Measurements from ENCODE around the gene SCD5. TPM values are rescaled to one million over a fixed set of nuclear protein-coding genes. Genes with fewer than 3 reads are reported as not detected.

SCD5 gene
- total RNA-seq, 1 donor from 2014 or later: 1.6 TPM

- ATAC-seq (peak; percentile 100), DNase-seq (ENCODE audit: low spot score) (peak; percentile 81)
Measured at GRCh38 chr4:82739287-82740190, 59.1 kb downstream of the SCD5 start.

GRCh38 chr4:82737354-82737753 is 61.2 kb downstream of the SCD5 start:
- no peak for DNase-seq (ENCODE audit: low spot score)
- ATAC-seq: no peak

GRCh38 chr4:82733636-82734035 is 65.0 kb downstream of the SCD5 start:
- no peak for ATAC-seq
- no peak for DNase-seq (ENCODE audit: low spot score)

GRCh38 chr4:82728301-82728700 is 70.3 kb downstream of the SCD5 start:
- no peak for DNase-seq (ENCODE audit: low spot score)
- no peak for ATAC-seq

- ATAC-seq (no peak), DNase-seq (ENCODE audit: low spot score) (no peak)
Measured at GRCh38 chr4:82726596-82726995, 72.0 kb downstream of the SCD5 start.

- ATAC-seq (peak; percentile 95), DNase-seq (ENCODE audit: low spot score) (no peak)
Measured at GRCh38 chr4:82721819-82722423, 76.7 kb downstream of the SCD5 start.

GRCh38 chr4:82718162-82718940 is 80.2 kb downstream of the SCD5 start:
- peak; percentile 66 for ATAC-seq
- no peak for DNase-seq (ENCODE audit: low spot score)

GRCh38 chr4:82715731-82716617 is 82.6 kb downstream of the SCD5 start:
- DNase-seq (ENCODE audit: low spot score): no peak
- no peak for ATAC-seq

GRCh38 chr4:82713856-82714255 is 84.7 kb downstream of the SCD5 start:
- no peak for DNase-seq (ENCODE audit: low spot score)
- ATAC-seq: no peak

- DNase-seq (ENCODE audit: low spot score) (no peak), ATAC-seq (no peak)
Measured at GRCh38 chr4:82712561-82712960, 86.0 kb downstream of the SCD5 start.

GRCh38 chr4:82711158-82711785 is 87.3 kb downstream of the SCD5 start:
- DNase-seq (ENCODE audit: low spot score) (no peak), ATAC-seq (no peak)

GRCh38 chr4:82710197-82710929 is 88.2 kb downstream of the SCD5 start:
- no peak for DNase-seq (ENCODE audit: low spot score)
- ATAC-seq: no peak

GRCh38 chr4:82708982-82709381 is 89.6 kb downstream of the SCD5 start:
- ATAC-seq: no peak

GRCh38 chr4:82706349-82707000 is 92.1 kb downstream of the SCD5 start:
- DNase-seq (ENCODE audit: low spot score): no peak
- no peak for ATAC-seq

More at GRCh38 chr4:82708982-82709381, 89.6 kb downstream of the SCD5 start:
- DNase-seq (ENCODE audit: low spot score): no peak

- ATAC-seq (no peak), DNase-seq (ENCODE audit: low spot score) (no peak)
Measured at GRCh38 chr4:82705928-82706300, 92.7 kb downstream of the SCD5 start.

GRCh38 chr4:82705169-82705927 is 93.2 kb downstream of the SCD5 start:
- no peak for DNase-seq (ENCODE audit: low spot score)
- ATAC-seq: no peak

- no peak for DNase-seq (ENCODE audit: low spot score)
- ATAC-seq: no peak
Measured at GRCh38 chr4:82704156-82704555, 94.4 kb downstream of the SCD5 start.

GRCh38 chr4:82698412-82698811 is 100.2 kb downstream of the SCD5 start:
- no peak for DNase-seq (ENCODE audit: low spot score)
- ATAC-seq: no peak
